Lung (tissue), 12 donors: ENCODE data around the gene KCNIP2. TPM values are rescaled to one million over a fixed set of nuclear protein-coding genes. Genes with fewer than 3 reads are reported as not detected.

ENCODE experiments used
- ATAC-seq: fragments of 200-7000 bp; cut with Tn5 transposase; one replicate; pipeline ENCODE4 v1.9.1; 2020; ENCODE audit warnings: moderate number of reproducible peaks; ENCODE audit not compliant: insufficient read depth, low FRiP score
- DNase-seq, 3 donors: peaks; one replicate each; pipeline ENCODE4 v3.0.0-alpha.2; 2013 to 2017
- H3K27ac ChIP-seq, 2 donors: one replicate each; pipeline ENCODE4 v1.5.1; 2013; ENCODE audit warnings: mild to moderate bottlenecking in 2 of 2, moderate library complexity in 2 of 2, control low read depth in 1 of 2, inconsistent platforms in 1 of 2, low read depth in 1 of 2, low read length in 1 of 2
- H3K27me3 ChIP-seq, 3 donors: one replicate each; pipeline ENCODE4 v1.5.1; 2013; ENCODE audit warnings: low read length in 2 of 3; ENCODE audit not compliant: control insufficient read depth in 3 of 3, insufficient read depth in 3 of 3
- H3K36me3 ChIP-seq, 4 donors: one replicate each; pipeline ENCODE4 v1.5.1; 2013; ENCODE audit warnings: low read length in 4 of 4, mild to moderate bottlenecking in 1 of 4, moderate library complexity in 1 of 4; ENCODE audit not compliant: control insufficient read depth in 4 of 4, insufficient read depth in 4 of 4
- H3K4me1 ChIP-seq, 5 donors: one replicate each; pipeline ENCODE4 v1.5.1; 2013; ENCODE audit warnings: low read length in 5 of 5, mild to moderate bottlenecking in 2 of 5, moderate library complexity in 1 of 5; ENCODE audit not compliant: control insufficient read depth in 5 of 5, insufficient read depth in 5 of 5
- H3K4me3 ChIP-seq: one replicate; pipeline ENCODE4 v1.5.1; 2013; ENCODE audit warnings: mild to moderate bottlenecking, control low read depth, moderate library complexity
- H3K9ac ChIP-seq, 2 donors: one replicate each; pipeline ENCODE4 v1.5.1; 2013; ENCODE audit warnings: low read length in 2 of 2, control low read depth in 1 of 2; ENCODE audit not compliant: insufficient read depth in 1 of 2
- H3K9me3 ChIP-seq, 4 donors: one replicate each; pipeline ENCODE4 v1.5.1; 2013; ENCODE audit warnings: low read length in 3 of 4, mild to moderate bottlenecking in 1 of 4, moderate library complexity in 1 of 4; ENCODE audit not compliant: control insufficient read depth in 4 of 4, insufficient read depth in 3 of 4
- WGBS, 2 donors: extraction: QIAGEN DNeasy Blood & Tissue Kit; methylation state at CpG; one replicate each; pipeline ENCODE4 v1.1.7; 2013; 5-methylcytosine and 5-hydroxymethylcytosine counted together
- polyA plus RNA-seq, 2 donors: library from polyadenylated mRNA; stranded (reverse); fragments of 200-250 nt; gene quantifications; one replicate each; pipeline ENCODE4 v1.2.1, GENCODE V29; 2013
- total RNA-seq, 2 donors: library from RNA; depleted of rRNA in 1 of 2; stranded (reverse); fragments of >200 nt in 1 of 2; gene quantifications; one replicate each; pipeline ENCODE4 v1.2.1, GENCODE V29; 2014 to 2021
- TF ChIP-seq, protein P1 (sequence below): IDR thresholded peaks from 2 replicates; pipeline ENCODE4 v1.5.1; 2012; ENCODE audit warnings: mild to moderate bottlenecking; ENCODE audit errors: control extremely low read depth, extremely low read depth
- donor health status: control.
- donor health status: control.
- donor health status: Bipolar disorder and iron deficiency.
- donor health status: healthy.
- donor health status: DM: yes; HTN: yes; CAD: no.

The KCNIP2 gene
- total and polyA plus RNA-seq, 4 donors = 0.37 to 3.1 (median 2.1) TPM

DNA sequence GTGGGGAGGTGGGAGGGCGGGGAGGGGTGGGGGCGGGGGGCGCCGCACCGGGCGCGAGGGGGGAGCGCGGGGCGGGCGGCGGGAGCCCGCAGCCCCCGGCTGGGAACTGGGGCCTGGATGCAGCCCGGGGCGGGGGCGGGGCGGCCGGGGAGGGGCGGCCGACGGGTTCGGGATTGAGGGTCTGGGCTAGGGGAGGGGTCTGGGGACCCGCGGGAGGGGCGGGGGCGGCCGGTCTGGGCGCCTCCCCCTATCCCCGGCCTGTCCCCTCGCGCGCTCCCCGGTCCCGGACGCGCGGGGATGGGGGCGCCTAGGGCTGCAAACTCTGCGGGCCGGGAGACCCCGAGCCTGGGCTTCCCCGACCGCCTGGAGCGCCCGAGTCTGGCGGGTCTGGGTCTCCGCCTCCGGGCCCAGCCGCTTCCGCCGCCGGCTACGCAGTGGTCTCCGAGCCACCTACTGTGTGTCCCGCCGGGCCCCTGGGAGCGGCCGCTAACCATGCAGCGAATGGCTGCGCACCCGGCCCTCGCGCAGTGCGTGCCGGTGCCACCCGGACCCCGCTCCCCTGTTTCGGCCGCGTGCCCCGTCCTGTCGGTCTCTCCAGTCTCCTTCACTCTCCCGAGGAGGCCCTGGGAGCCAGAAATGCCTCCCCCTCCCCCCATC lies 67.3 kb downstream of the KCNIP2 start:
- Histone ChIP-seq H3K4me3 (no peak overlapping the region), H3K27me3 (peaks cover 0 to 83% (median 69%) of the 10 kb centered on the region in 3 donors), H3K9me3 (peaks cover 0 to 6% (median 0%) of the 10 kb centered on the region in 4 donors), H3K27ac (no peak overlapping the region), H3K36me3 (no peaks in the 10 kb centered on the region), H3K4me1 (peaks cover 0 to 18% (median 14%) of the 10 kb centered on the region in 5 donors), H3K9ac (no peak overlapping the region)
- ATAC-seq = no peak
- no peak for DNase-seq
- 4 to 8% methylated on average over 22 to 72 of the region's 74 CpGs for WGBS, 2 donors
- TF ChIP-seq, protein P1, sequence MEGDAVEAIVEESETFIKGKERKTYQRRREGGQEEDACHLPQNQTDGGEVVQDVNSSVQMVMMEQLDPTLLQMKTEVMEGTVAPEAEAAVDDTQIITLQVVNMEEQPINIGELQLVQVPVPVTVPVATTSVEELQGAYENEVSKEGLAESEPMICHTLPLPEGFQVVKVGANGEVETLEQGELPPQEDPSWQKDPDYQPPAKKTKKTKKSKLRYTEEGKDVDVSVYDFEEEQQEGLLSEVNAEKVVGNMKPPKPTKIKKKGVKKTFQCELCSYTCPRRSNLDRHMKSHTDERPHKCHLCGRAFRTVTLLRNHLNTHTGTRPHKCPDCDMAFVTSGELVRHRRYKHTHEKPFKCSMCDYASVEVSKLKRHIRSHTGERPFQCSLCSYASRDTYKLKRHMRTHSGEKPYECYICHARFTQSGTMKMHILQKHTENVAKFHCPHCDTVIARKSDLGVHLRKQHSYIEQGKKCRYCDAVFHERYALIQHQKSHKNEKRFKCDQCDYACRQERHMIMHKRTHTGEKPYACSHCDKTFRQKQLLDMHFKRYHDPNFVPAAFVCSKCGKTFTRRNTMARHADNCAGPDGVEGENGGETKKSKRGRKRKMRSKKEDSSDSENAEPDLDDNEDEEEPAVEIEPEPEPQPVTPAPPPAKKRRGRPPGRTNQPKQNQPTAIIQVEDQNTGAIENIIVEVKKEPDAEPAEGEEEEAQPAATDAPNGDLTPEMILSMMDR = no peak

Other genes starting within 250 kb of the KCNIP2 start
- 10 to 100 TPM; 60.9 to 65.6 TPM for gene FBXW4, start 148.6 kb downstream of the KCNIP2 start, total RNA-seq
- 10 to 100 TPM; 28.0 to 48.0 TPM for gene FBXW4, start 148.6 kb downstream of the KCNIP2 start, polyA plus RNA-seq
- not detected for gene FGF8, start 67.7 kb downstream of the KCNIP2 start, total RNA-seq
- under 1 TPM in 1 of 2 donors, not detected in 1; 0.08 TPM for gene FGF8, start 67.7 kb downstream of the KCNIP2 start, polyA plus RNA-seq
- 10 to 100 TPM; 18.1 to 25.6 TPM for gene NPM3, start 60.4 kb downstream of the KCNIP2 start, total RNA-seq
- gene NPM3, start 60.4 kb downstream of the KCNIP2 start, polyA plus RNA-seq = 10 to 100 TPM; 22.8 to 36.3 TPM
- 100 to 1,000 TPM in 1 of 2 donors, 10 to 100 TPM in 1; 89.3 to 362 TPM for gene OGA, start 25.4 kb downstream of the KCNIP2 start, total RNA-seq
- gene OGA, start 25.4 kb downstream of the KCNIP2 start, polyA plus RNA-seq = 10 to 100 TPM; 45.7 to 50.1 TPM
- 10 to 100 TPM; 23.6 to 23.7 TPM for gene ARMH3, start 212.4 kb upstream of the KCNIP2 start, total RNA-seq
- gene ARMH3, start 212.4 kb upstream of the KCNIP2 start, polyA plus RNA-seq = 10 to 100 TPM; 14.7 to 17.6 TPM
- gene HPS6, start 221.5 kb upstream of the KCNIP2 start, total RNA-seq = 10 to 100 TPM; 11.7 to 28.2 TPM
- 10 to 100 TPM; 10.8 to 20.9 TPM for gene HPS6, start 221.5 kb upstream of the KCNIP2 start, polyA plus RNA-seq